Measurements from ENCODE around the gene MUC21.
"Not testable (repeated sequence)": the region's sequence is repeated elsewhere in the genome, so short reads cannot be mapped to it uniquely, and the experiment has no call there.

Gene MUC21

GRCh38 chr6:30969171-30969570, 14.3 kb upstream of the MUC21 start:
- DNase-seq (ENCODE audit: low read depth in 1 of 2, low spot score in 1 of 2) = not testable (repeated sequence)

DNA sequence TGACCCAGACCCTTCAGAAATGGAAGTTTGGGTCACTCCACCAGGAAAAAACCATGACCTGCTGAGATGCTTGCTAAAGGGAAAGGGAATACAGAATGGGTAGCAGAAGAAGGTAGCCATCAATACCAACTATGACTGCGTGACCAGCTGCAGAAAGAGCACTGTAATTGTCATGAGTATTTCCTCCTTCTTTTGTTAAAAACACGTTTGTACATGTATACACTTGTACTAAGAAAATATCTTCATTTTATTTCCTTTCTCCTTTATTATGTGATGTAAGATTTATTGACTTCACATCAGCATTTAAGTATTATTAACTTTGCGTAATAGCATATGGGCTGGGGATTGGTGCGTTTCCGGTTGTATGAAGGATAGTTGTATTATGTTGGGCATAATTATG, 12.6 kb upstream of the MUC21 start:
- no peak for DNase-seq (ENCODE audit: low read depth in 1 of 2, low spot score in 1 of 2)

GRCh38 chr6:30972816-30973215, 10.7 kb upstream of the MUC21 start:
- no peak for DNase-seq (ENCODE audit: low read depth in 1 of 2, low spot score in 1 of 2)

DNA sequence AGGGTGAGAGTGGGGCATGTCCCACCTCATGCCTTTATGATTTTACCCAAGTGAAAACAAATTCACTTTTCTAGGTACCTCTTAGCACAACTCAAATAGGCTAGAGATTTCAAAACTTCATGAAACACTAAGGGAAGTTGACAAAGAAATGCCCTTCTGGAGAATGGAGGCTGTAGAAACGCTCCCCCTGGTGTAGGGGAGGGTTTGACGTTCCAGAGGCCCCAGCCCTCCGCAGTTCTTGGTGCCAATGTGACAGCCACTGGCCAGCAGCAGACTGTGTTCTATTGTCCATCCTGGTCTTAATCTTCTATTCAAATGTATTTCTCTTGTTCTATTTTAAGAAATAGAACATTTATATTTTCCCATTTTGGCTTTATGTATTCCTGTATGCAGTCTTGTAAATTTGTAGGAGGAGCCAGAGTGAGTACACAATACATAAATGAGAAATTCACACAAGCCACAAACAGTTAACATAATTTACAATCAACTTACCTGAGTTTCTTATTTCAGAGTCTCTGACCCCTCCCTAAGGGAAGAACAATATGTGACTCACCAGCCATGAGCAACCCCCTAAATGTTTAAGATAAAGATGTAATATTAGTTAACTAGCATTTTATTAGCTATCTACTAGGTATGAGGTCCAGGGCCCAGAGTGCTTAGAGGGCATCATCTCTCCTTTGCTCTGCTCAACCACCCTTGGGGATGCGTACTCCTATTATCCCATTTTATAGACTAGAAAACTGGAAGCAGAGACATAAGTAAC, 8.8 kb upstream of the MUC21 start:
- DNase-seq (ENCODE audit: low read depth in 1 of 2, low spot score in 1 of 2) = no peak

DNA sequence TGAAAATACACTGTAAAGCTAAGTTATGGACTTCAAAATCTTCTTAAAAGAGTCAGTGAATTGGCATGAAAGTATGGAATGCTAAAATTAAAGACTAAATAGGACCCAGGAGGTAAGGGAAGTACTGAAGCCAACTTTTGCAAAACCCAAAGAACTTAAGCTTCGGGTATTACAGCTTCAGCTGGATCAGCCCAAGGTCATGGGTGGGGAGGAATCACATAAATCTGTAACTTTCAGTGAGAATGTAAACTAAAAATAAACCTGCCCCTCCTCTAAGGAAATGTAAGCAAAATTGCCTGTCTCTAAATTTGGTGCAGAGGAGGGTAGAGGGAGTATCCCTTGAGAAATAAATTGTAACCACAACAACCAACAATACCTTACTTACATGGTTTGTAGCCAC, 4.4 kb upstream of the MUC21 start:
- DNase-seq (ENCODE audit: low read depth in 1 of 2, low spot score in 1 of 2) = no peak

GRCh38 chr6:30979690-30980089, 3.8 kb upstream of the MUC21 start:
- DNase-seq (ENCODE audit: low read depth in 1 of 2, low spot score in 1 of 2) = no peak

- DNase-seq (ENCODE audit: low read depth in 1 of 2, low spot score in 1 of 2) = no peak
These were observed 1.4 kb upstream of the MUC21 start for GRCh38 chr6:30981942-30982772.

DNA sequence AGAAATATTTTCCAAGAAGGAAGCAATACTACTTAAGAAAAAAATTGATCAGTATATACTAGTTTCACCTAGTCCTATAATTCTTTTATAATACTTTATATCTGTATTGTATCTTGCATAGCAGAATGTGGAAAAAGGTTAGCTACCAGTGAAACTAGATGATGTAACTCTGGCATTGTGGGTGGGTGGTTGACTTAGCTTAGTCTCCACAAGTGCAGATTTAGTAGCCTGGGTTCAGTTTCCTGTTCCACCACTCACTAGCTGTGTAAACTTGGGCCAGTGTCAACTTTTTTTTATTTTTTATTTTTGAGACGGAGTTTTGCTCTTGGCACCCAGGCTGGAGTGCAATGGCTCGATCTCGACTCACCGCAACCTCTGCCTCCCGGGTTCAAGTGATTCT, 2.0 kb downstream of the MUC21 start:
- DNase-seq (ENCODE audit: low read depth in 1 of 2, low spot score in 1 of 2) = no peak

DNA sequence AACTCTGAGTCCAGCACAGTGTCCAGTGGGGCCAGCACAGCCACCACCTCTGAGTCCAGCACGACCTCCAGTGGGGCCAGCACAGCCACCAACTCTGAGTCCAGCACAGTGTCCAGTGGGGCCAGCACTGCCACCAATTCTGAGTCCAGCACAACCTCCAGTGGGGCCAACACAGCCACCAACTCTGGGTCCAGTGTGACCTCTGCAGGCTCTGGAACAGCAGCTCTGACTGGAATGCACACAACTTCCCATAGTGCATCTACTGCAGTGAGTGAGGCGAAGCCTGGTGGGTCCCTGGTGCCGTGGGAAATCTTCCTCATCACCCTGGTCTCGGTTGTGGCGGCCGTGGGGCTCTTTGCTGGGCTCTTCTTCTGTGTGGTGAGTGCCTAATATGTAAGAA, 3.8 kb downstream of the MUC21 start:
- DNase-seq (ENCODE audit: low read depth in 1 of 2, low spot score in 1 of 2) = no peak

DNA sequence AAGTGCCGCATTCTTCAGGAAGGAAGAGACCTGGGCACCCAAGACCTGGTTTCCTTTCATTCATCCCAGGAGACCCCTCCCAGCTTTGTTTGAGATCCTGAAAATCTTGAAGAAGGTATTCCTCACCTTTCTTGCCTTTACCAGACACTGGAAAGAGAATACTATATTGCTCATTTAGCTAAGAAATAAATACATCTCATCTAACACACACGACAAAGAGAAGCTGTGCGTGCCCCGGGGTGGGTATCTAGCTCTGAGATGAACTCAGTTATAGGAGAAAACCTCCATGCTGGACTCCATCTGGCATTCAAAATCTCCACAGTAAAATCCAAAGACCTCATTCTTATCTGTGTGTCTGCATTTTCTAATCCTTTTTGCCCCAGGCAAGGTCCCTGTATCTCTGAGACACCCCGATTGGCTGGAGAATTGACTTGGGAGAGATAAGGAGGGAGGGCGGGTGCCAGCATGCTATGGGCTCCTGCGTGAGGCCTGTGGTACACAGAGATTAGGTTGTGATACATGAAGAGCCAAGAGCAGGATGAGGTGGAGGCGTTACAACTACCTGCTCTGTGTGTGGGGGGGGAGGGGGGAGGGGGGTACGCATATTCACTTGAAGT, 4.8 kb downstream of the MUC21 start:
- DNase-seq (ENCODE audit: low read depth in 1 of 2, low spot score in 1 of 2) = no peak

DNA sequence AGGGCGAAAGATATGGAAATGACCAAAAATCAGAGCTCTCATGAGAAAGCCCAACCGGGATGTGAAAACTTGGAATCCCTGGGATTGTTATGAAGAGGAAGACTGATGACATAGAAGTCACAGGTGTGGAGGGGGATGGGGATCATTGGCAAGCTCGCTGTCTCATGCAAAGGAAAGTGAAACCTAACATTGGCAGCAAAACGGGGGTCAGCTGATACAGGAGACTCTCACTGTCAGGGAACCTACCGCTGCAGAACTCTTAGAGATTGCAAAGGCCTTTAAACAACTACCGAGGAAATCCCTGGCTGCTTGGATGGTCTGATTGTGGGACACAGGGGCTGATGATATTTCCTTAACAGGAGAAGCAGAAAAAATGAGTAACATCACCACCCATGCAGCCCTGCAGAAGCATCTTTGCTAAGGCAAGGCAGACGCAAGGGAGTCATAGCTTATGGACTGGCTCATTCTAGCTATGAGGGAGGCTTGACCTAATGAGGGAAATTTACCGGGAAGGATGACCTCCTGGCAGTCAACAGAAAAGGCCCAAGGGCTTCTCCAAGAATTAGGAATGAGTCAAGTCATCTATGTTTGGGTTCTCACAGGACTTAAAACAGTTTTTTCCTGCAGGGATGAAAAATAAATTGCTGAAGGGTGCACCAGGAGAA, 7.0 kb downstream of the MUC21 start:
- no peak for DNase-seq (ENCODE audit: low read depth in 1 of 2, low spot score in 1 of 2)

GRCh38 chr6:30991891-30992290, 8.4 kb downstream of the MUC21 start:
- DNase-seq (ENCODE audit: low read depth in 1 of 2, low spot score in 1 of 2) = no peak

DNA sequence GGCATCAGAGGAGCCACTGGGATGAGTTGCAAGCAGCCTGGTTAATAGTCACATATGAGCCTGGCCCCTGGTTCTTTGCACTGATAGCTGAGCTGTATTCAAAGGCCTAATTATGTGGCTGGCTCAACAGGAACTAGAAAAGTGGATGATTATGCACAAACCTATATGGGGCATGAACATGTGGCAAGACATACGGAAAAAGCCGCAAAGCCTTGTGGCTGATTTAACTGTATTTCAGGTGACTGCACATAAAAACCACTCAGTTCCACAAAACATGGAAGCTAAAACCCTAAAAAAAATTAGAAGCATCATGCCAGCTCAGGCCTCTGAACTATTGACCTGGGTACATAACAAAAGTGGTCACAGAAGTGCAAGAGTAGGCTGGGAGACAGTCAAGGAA, 13.8 kb downstream of the MUC21 start:
- DNase-seq (ENCODE audit: low read depth in 1 of 2, low spot score in 1 of 2) = no peak

DNA sequence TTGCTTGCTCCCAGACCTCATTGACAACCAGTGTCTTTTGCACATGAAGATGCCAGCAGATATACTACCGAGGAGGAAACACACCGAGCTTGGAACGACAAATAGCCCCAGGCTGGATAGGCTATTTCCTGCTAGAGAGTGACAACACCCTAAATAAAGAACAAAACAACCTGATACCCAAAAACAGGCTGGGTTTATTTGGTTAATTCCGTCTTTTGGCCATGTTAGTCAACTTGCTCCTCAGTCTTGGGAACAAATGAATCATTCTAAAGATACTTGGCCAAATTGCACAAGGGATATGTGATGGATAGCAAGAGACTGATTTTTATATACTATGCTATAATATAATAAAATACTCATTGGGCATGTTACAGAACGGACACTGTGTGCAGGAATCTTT, 15.3 kb downstream of the MUC21 start:
- no peak for DNase-seq (ENCODE audit: low read depth in 1 of 2, low spot score in 1 of 2)

- DNase-seq (ENCODE audit: low read depth in 1 of 2, low spot score in 1 of 2) = not testable (repeated sequence)
These were observed 16.7 kb downstream of the MUC21 start for GRCh38 chr6:31000067-31000860.

DNA sequence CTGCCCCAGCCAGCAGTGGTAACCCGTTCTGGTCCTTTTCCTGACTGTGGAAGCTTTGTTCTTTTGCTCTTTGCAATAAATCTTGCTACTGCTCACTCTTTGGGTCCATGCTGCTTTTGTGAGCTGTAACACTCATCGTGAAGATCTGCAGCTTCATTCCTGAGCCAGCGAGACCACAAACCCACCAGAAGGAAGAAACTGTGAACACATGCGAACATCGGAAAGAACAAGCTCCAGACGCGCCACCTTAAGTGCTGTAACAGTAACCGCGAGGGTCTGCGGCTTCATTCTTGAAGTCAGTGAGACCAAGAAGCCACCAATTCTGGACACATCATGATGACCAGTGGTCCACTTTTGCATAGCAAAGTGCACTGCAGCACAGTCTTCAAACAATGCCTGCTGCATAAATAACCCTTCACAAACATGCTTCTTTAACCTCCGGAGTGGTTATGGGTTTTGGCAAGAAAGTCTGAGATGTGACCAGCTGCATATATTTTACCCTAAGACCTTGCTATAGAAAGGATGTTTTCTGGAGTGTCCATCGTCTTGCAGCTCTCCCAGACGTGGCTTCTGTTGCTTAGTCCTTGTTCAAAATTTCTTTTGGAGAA, 17.9 kb downstream of the MUC21 start:
- DNase-seq (ENCODE audit: low read depth in 1 of 2, low spot score in 1 of 2) = no peak

DNA sequence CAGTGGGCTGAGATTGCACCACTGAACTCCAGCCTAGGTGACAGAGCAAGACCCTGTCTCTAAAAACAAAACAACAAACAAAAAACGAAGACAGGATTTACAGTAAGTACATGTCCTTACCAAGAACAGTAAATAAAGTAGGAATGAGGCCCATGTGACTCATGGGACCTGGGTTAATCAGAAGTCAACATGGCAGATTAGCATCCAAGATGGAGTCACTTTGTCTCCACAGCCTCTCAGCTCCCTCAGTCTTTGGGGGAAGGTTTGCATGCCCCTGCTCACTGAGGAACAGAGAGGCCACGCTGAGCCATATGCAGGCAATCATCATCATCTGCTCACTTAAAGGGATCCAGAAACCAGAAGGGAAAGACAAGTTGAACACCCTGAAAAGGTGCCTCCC, 19.0 kb downstream of the MUC21 start:
- no peak for DNase-seq (ENCODE audit: low read depth in 1 of 2, low spot score in 1 of 2)

GRCh38 chr6:31004794-31005193, 21.3 kb downstream of the MUC21 start:
- no peak for DNase-seq (ENCODE audit: low read depth in 1 of 2, low spot score in 1 of 2)

- no peak for DNase-seq (ENCODE audit: low read depth in 1 of 2, low spot score in 1 of 2)
These were observed 21.9 kb downstream of the MUC21 start for GRCh38 chr6:31005249-31006020.

DNA sequence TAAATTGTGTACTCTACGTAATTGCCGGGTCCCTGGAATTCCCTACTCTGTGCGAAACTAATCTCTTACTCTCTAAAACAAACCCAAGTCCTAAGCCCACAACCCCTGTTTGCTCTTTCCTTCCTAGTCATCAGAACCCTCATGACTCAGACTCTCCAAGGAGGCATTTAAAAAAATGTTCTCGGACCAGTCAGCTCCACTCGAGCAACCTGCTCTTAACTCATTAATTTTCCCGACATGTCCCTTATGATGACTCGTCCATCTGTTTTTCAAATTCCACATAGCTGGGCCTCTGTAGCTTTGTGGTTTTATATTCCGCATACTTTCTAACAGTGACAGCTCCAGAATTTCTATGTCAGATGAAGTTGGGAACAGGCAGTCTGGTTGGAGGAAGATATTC, 24.2 kb downstream of the MUC21 start:
- no peak for DNase-seq (ENCODE audit: low read depth in 1 of 2, low spot score in 1 of 2)

Data from activated T-helper 1 cell treated with anti-CD3 and anti-CD28 coated beads, Interleukin-2, amount 50 U/mL, for 16 hours (primary cell).